GM12891 (cell line): ENCODE results near the gene SOX12.

Experiments used
- POLR2A ChIP-seq: IDR thresholded peaks from 2 replicates; pipeline ENCODE4 v1.6.1; 2011; ENCODE audit warnings: low read depth, low read length, control low read depth
- TAF1 ChIP-seq: IDR thresholded peaks from 2 replicates; pipeline ENCODE4 v1.6.1; 2011; ENCODE audit warnings: low read depth, low read length, control low read depth

DNA sequence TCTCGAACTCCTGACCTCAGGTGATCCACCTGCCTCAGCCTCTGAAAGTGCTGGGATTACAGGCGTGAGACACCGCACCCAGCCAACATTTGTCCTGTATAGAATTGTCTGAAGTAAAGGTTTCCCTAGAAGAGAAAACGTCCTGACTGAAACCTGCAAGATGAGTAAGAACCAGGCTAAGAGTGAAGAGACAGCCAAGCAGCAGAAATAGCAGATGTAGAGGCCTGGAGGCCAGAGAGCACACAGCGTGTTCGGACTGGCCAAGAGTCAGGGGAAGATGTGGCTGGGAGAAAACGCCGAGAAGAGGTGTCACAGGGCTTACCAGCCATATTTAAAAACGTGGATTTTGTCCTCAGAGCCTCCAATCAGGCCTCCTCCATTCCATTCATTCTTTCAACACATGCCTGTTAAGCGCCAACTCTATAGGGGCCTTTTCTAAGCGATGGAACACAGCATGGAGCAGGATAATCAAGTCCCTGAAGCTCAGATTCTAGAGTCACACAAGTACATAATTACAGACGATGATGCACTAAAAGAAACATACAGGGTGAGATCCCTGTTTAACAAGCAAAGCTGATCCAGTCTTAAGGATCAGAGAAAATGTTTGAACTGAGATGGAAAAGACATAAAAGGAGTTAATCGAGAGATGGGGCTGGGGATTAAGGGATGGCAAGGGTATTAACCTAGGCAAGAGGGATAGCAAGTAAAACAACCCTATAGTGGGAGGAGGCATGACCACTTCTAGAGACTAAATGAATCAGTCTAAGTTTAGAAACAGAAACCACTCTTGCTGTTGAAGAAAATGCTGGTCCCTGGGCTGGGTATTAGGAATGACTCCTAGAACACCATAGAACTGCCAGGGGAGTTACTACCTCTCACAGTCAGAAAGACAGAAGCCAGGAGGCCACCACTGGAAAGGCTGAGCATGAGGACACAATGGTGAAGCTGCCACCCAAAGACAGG, 23.2 kb upstream of the SOX12 start:
- TF ChIP-seq POLR2A (no peak), TAF1 (no peak)
